GM12878 (cell line): ENCODE measurements around the gene MEX3D. TPM values are rescaled to one million over a fixed set of nuclear protein-coding genes. Genes with fewer than 3 reads are reported as not detected.

Source experiments
- ATAC-seq: fragments of 200-7000 bp; cut with Tn5 transposase; 3 replicates; pipeline ENCODE4 v1.9.1; 2020; ENCODE audit warnings: mild to moderate bottlenecking, moderate library complexity
- BruUV-seq: library from RNA; stranded (reverse); fragments of 400-500 nt; replicated peaks from 2 replicates; lab custom pipeline; 2021; lab: Mats Ljungman, UMichigan
- CTCF ChIA-PET: fragments of 300-600 bp; sonication (Branson Sonifier 250); formaldehyde crosslinking; extraction: SDS; loops from one replicate; lab custom pipeline; 2021; ENCODE audit warnings: inconsistent platforms; lab: Yijun Ruan, JAX
- POLR2A ChIA-PET: fragments of 350-600 bp; formaldehyde crosslinking; extraction: SDS; loops from one replicate; lab custom pipeline; 2021; ENCODE audit warnings: inconsistent platforms; lab: Charles Lee
- RAD21 ChIA-PET: fragments of 300-600 bp; sonication (Branson Sonifier 250); formaldehyde crosslinking; loops from one replicate; lab custom pipeline; 2023; ENCODE audit warnings: antibody characterized with exemption; ENCODE audit not compliant: unreplicated experiment; lab: Charles Lee
- SMC1A ChIA-PET: fragments of 300-600 bp; sonication (Branson Sonifier 250); formaldehyde crosslinking; loops from one replicate; lab custom pipeline; 2023; ENCODE audit not compliant: unreplicated experiment, uncharacterized antibody; lab: Charles Lee
- DNase-seq: peaks from one replicate; pipeline ENCODE4 v3.0.0-alpha.2; 2011; ENCODE audit warnings: low read depth, low spot score
- FAIRE-seq: peaks from 3 replicates; lab custom pipeline; 2011; peaks lifted over from hg19 to GRCh38; lab: Jason Lieb, UNC
- H2AFZ ChIP-seq: 2 replicates; pipeline ENCODE4 v1.6.0; 2011; ENCODE audit warnings: low read depth, low read length, control low read depth; ENCODE audit not compliant: control insufficient read depth
- H3K27ac ChIP-seq: 2 replicates; pipeline ENCODE4 v1.5.1; 2011; ENCODE audit warnings: control low read depth; ENCODE audit not compliant: control insufficient read depth, insufficient read depth
- H3K27me3 ChIP-seq, 2 experiments: replicated peaks in 1 of 2; 2 replicates each; pipeline versions ENCODE4 v1.6.0 to v1.6.1; 2011; ENCODE audit warnings: low read length in 1 of 2; ENCODE audit not compliant: control insufficient read depth in 2 of 2, insufficient read depth in 2 of 2
- H3K36me3 ChIP-seq, 2 experiments: 2 replicates each; pipeline ENCODE4 v1.5.1; 2011; ENCODE audit warnings: low read length in 1 of 2; ENCODE audit not compliant: control insufficient read depth in 2 of 2, insufficient read depth in 2 of 2
- H3K4me1 ChIP-seq: 2 replicates; pipeline ENCODE4 v1.6.1; 2011; ENCODE audit warnings: mild to moderate bottlenecking, low read length, moderate library complexity, mixed read lengths; ENCODE audit not compliant: control insufficient read depth, insufficient read depth
- H3K4me2 ChIP-seq: 2 replicates; pipeline ENCODE4 v1.6.0; 2011; ENCODE audit warnings: control low read depth; ENCODE audit not compliant: control insufficient read depth, insufficient read depth
- H3K4me3 ChIP-seq: fragments of 200-600 bp; sonication (generic); 2 replicates; pipeline ENCODE4 v1.5.1; 2016
- H3K79me2 ChIP-seq: 2 replicates; pipeline ENCODE4 v1.6.0; 2011; ENCODE audit warnings: low read length; ENCODE audit not compliant: control insufficient read depth, insufficient read depth
- H3K9ac ChIP-seq: 2 replicates; pipeline ENCODE4 v1.8.0; 2011; ENCODE audit warnings: low read length, control low read depth, mixed read lengths; ENCODE audit not compliant: control insufficient read depth, insufficient read depth
- H3K9me3 ChIP-seq: replicated peaks from 3 replicates; pipeline ENCODE4 v1.5.1; 2011; ENCODE audit warnings: mild to moderate bottlenecking, low read length; ENCODE audit not compliant: control insufficient read depth, insufficient read depth
- H4K20me1 ChIP-seq: 2 replicates; pipeline ENCODE4 v1.6.0; 2011; ENCODE audit not compliant: control insufficient read depth, insufficient read depth
- ATF7 ChIP-seq: fragments of 450-650 bp; IDR thresholded peaks from 2 replicates; pipeline ENCODE4 v1.6.1; 2016; ENCODE audit warnings: low read depth, mild to moderate bottlenecking
- BHLHE40 ChIP-seq, 2 experiments: fragments of 450-650 bp in 1 of 2; IDR thresholded peaks; 2 replicates each; pipeline ENCODE4 v1.6.1; 2011 to 2017; ENCODE audit warnings: low read depth in 2 of 2, borderline replicate concordance in 1 of 2, improper control_type of control experiment in 1 of 2, low read length in 1 of 2, mild to moderate bottlenecking in 1 of 2
- CHD1 ChIP-seq: IDR thresholded peaks from 2 replicates; pipeline ENCODE4 v1.6.1; 2012; ENCODE audit warnings: low read depth, low read length, improper control_type of control experiment
- CHD2 ChIP-seq: IDR thresholded peaks from 2 replicates; pipeline ENCODE4 v1.6.1; 2011; ENCODE audit warnings: low read depth, low read length, improper control_type of control experiment, borderline replicate concordance
- CREB1 ChIP-seq: IDR thresholded peaks from 2 replicates; pipeline ENCODE4 v1.6.1; 2012; ENCODE audit warnings: low read depth, mild to moderate bottlenecking, inconsistent platforms
- HDAC2 ChIP-seq: fragments of 200-600 bp; sonication (generic); IDR thresholded peaks from 2 replicates; pipeline ENCODE4 v1.6.1; 2017
- HSF1 ChIP-seq: fragments of 150-350 bp; IDR thresholded peaks from 2 replicates; pipeline ENCODE4 v1.6.1; 2014; ENCODE audit warnings: mild to moderate bottlenecking, low read depth, low read length
- IKZF2 ChIP-seq, 2 experiments: fragments of 450-650 bp; IDR thresholded peaks; 2 replicates each; pipeline ENCODE4 v1.6.1; 2017; ENCODE audit warnings: mild to moderate bottlenecking in 2 of 2, moderate library complexity in 2 of 2
- KDM1A ChIP-seq: fragments of 200-600 bp; sonication (generic); IDR thresholded peaks from 2 replicates; pipeline ENCODE4 v1.6.1; 2016; ENCODE audit warnings: borderline replicate concordance
- MEF2B ChIP-seq: fragments of 450-650 bp; IDR thresholded peaks from 2 replicates; pipeline ENCODE4 v1.6.1; 2018; ENCODE audit warnings: mild to moderate bottlenecking, moderate library complexity; ENCODE audit not compliant: partially characterized antibody, poor library complexity, severe bottlenecking
- MTA2 ChIP-seq: fragments of 450-650 bp; IDR thresholded peaks from 2 replicates; pipeline ENCODE4 v1.6.1; 2016; ENCODE audit warnings: low read depth, mild to moderate bottlenecking, moderate library complexity
- PKNOX1 ChIP-seq: fragments of 450-650 bp; IDR thresholded peaks from 2 replicates; pipeline ENCODE4 v1.6.1; 2016; ENCODE audit warnings: mild to moderate bottlenecking
- RAD21 ChIP-seq: IDR thresholded peaks from 2 replicates; pipeline ENCODE4 v1.6.1; 2011; ENCODE audit warnings: mild to moderate bottlenecking, low read depth, low read length, moderate library complexity; ENCODE audit not compliant: insufficient read depth
- SIX5 ChIP-seq: IDR thresholded peaks from 2 replicates; pipeline ENCODE4 v1.6.1; 2011; ENCODE audit warnings: mild to moderate bottlenecking, low read depth, low read length, moderate library complexity; ENCODE audit not compliant: severe bottlenecking
- SMC3 ChIP-seq: IDR thresholded peaks from 2 replicates; pipeline ENCODE4 v1.6.1; 2011; ENCODE audit warnings: low read length, improper control_type of control experiment, borderline replicate concordance
- SPI1 ChIP-seq: IDR thresholded peaks from 2 replicates; pipeline ENCODE4 v1.6.1; 2011; ENCODE audit warnings: low read depth, mild to moderate bottlenecking, low read length, moderate library complexity, borderline replicate concordance; ENCODE audit not compliant: insufficient read depth
- ZNF687 ChIP-seq: fragments of 450-650 bp; IDR thresholded peaks from 2 replicates; pipeline ENCODE4 v1.6.1; 2017; ENCODE audit warnings: mild to moderate bottlenecking, moderate library complexity
- WGBS: methylation state at CpG from one replicate; pipeline ENCODE4 v1.1.6; 2016; ENCODE audit warnings: low lambda C conversion rate; ENCODE audit not compliant: insufficient replicate concordance, insufficient coverage; ENCODE audit errors: missing lambda C conversion rate; 5-methylcytosine and 5-hydroxymethylcytosine counted together
- in situ Hi-C: fragments of 300-500 bp; cut with MboI; formaldehyde crosslinking; loops from 9 replicates; pipeline ENCODE4 v1.14.3; 2018; ENCODE audit warnings: mixed read lengths
- intact Hi-C: fragments of 100-400 bp; cut with micrococcal nuclease; formaldehyde crosslinking; loops from one replicate; pipeline ENCODE4 v1.14.2; 2022; ENCODE audit not compliant: unreplicated experiment
- polyA plus RNA-seq, 11 experiments: library from polyadenylated mRNA; depleted of rRNA in 4 of 11; unstranded in 6 of 11; stranded (reverse) in 5 of 11; fragments of >200 nt; fragmentation: Nextera tagmentation in 4 of 11; fragmentation: Illumina TruSeq in 1 of 11; extraction: Ambion mirVana in 4 of 11; extraction: Trizol in 1 of 11; gene quantifications; 1 replicate in 1 of 11; 2 replicates in 10 of 11; pipeline versions ENCODE4 v1.2.1 to v1.2.3, GENCODE V29; 2011 to 2016; ENCODE audit warnings: inconsistent platforms in 2 of 11, missing spikeins in 2 of 11, low read depth in 1 of 11
- total RNA-seq, 4 experiments: library from RNA; depleted of rRNA in 3 of 4; stranded (reverse); fragments of >200 nt in 3 of 4; fragmentation: Illumina TruSeq in 1 of 4; extraction: Trizol in 1 of 4; gene quantifications; 2 replicates each; pipeline versions ENCODE4 v1.2.1 to v1.2.3, GENCODE V29; 2013 to 2021

The MEX3D gene
- total and polyA plus RNA-seq, 10 of the 15 experiments (the other 5 are each of a cell fraction or from before 2014, with no cell fraction given) = 0.18 to 6.8 (median 0.81) TPM

GRCh38 chr19:1592024-1592754 is 24.1 kb upstream of the MEX3D start:
- in situ Hi-C loops = no loop called here
- Histone ChIP-seq H4K20me1 (no peaks in the 10 kb centered on the region), H3K4me3 (peak overlapping the region; percentile 98), H3K4me2 (peak overlapping the region; percentile 79), H2AFZ (peak overlapping the region; percentile 66), H3K9ac (peak overlapping the region; percentile 98), H3K36me3 (no peaks in the 10 kb centered on the region; a peak in 2 of 4 replicates), H3K27ac (peak overlapping the region; percentile 92), H3K27me3 (no peaks in the 10 kb centered on the region), H3K79me2 (peaks cover 28% of the 10 kb centered on the region), H3K4me1 (peaks cover 4% of the 10 kb centered on the region; the same call in 1 of the 2 replicates), H3K9me3 (no peaks in the 10 kb centered on the region)
- no TSS peak for BruUV-seq
- peak; percentile 87 for ATAC-seq
- DNase-seq = peak; percentile 50
- FAIRE-seq = peak; percentile 66
- ChIA-PET RAD21 (interaction anchor here (0.6 to 2.0 kb wide), 5 partner anchors 13 to 80 kb away, joined by 3 to 16 read pairs (median 4); partner anchors contain the start of gene UQCR11), POLR2A (interaction anchor here (0.6 to 1.9 kb wide), 7 partner anchors 9 to 263 kb away, joined by 3 to 19 read pairs (median 3); partner anchors contain the start of genes REEP6, TCF3 and UQCR11), SMC1A (interaction anchor here (1.2 to 2.0 kb wide), 3 partner anchors 12 to 81 kb away, joined by 4 to 11 read pairs (median 4); partner anchors contain the start of genes TCF3 and UQCR11), CTCF (interaction anchor here (1.2 to 4.4 kb wide), 6 partner anchors 46 to 203 kb away, joined by 3 to 55 read pairs (median 6); no protein-coding TSS in a partner anchor)
- intact Hi-C loops = no loop called here
- under 1% methylated on average over 56 of the region's 94 CpGs for WGBS
- TF ChIP-seq ATF7 (no peak), MEF2B (no peak), KDM1A (no peak), PKNOX1 (no peak), SMC3 (no peak), CHD2 (no peak), HSF1 (no peak), CREB1 (no peak), CHD1 (no peak), MTA2 (no peak), HDAC2 (no peak), ZNF687 (peak; percentile 97), BHLHE40 (IDR thresholded peaks at IDR 0.05; ENCODE audit: borderline replicate concordance in 1 of 2, low read depth in 2 of 2, low read length in 1 of 2) (peak; percentile 62 to 94; a peak in 3 of 4 replicates), SPI1 (no peak), SIX5 (no peak), IKZF2 (IDR thresholded peaks at IDR 0.05) (no peak), RAD21 (no peak)
